Gastrocnemius medialis (tissue), 4 donors: ENCODE data around the gene EPM2AIP1.

Source experiments
- POLR2A ChIP-seq, 2 donors: fragments of 450-650 bp; IDR thresholded peaks; one replicate each; pipeline ENCODE4 v1.6.1; 2017; ENCODE audit warnings: antibody characterized with exemption in 2 of 2, mild to moderate bottlenecking in 2 of 2, moderate library complexity in 2 of 2
- TF ChIP-seq, protein P1 (sequence below), 5 experiments: fragments of 450-650 bp in 3 of 5; fragments of 200-600 bp in 2 of 5; sonication (generic) in 2 of 5; IDR thresholded peaks in 4 of 5; conservative IDR thresholded peaks in 1 of 5; 1 replicate in 4 of 5; 2 replicates in 1 of 5; pipeline ENCODE4 v1.5.1; 2016 to 2019; ENCODE audit warnings: antibody characterized with exemption in 5 of 5, mild to moderate bottlenecking in 3 of 5, moderate library complexity in 3 of 5

DNA sequence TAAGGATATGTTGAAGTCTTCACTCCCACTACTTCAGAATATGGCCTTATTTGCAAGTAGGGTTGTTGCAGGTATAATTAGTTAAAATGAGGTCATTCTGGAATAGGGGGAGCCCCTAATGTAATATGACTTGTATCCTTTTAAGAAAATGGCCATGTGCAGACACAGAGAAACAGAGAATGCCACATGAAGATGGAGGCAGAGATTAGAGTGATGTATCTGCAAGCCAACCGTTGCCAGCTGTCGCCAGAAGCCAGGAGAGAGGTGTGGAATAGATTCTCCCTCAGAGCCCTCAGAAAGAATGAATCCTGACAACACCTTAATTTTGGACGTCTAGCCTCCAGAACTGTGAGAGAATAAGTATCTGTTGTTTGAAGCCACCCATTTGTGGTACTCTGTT lies 36.8 kb downstream of the EPM2AIP1 start:
- TF ChIP-seq, protein P1, sequence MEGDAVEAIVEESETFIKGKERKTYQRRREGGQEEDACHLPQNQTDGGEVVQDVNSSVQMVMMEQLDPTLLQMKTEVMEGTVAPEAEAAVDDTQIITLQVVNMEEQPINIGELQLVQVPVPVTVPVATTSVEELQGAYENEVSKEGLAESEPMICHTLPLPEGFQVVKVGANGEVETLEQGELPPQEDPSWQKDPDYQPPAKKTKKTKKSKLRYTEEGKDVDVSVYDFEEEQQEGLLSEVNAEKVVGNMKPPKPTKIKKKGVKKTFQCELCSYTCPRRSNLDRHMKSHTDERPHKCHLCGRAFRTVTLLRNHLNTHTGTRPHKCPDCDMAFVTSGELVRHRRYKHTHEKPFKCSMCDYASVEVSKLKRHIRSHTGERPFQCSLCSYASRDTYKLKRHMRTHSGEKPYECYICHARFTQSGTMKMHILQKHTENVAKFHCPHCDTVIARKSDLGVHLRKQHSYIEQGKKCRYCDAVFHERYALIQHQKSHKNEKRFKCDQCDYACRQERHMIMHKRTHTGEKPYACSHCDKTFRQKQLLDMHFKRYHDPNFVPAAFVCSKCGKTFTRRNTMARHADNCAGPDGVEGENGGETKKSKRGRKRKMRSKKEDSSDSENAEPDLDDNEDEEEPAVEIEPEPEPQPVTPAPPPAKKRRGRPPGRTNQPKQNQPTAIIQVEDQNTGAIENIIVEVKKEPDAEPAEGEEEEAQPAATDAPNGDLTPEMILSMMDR (IDR thresholded peaks at IDR 0.05 in 4 of 5, conservative IDR thresholded peaks at IDR 0.05 in 1 of 5), result no peak
- TF ChIP-seq POLR2A (IDR thresholded peaks at IDR 0.05), result no peak
